ENCODE data around the gene TLR1. TPM values are rescaled to one million over a fixed set of nuclear protein-coding genes. Genes with fewer than 3 reads are reported as not detected.
"Not testable (repeated sequence)": the region's sequence is repeated elsewhere in the genome, so short reads cannot be mapped to it uniquely, and the experiment has no call there.

TLR1 gene
- polyA plus RNA-seq, 1 donor from 2014 or later, result not detected

DNA sequence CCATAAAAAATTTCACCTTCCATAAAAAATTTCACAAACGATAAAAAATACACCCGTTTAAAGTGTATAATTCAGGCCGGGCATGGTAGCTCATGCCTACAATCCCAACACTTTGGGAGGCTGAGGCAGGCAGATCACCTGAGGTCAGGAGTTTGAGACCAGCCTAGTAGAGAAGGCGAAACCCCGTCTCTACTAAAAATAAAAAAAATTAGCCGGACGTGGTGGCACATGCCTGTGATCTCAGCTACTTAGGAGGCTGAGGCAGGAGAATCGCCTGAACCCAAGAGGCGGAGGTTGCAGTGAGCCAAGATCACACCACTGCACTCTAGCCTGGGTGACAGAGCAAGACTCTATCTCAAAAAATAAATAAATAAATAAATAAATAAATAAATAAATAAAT, 1.7 kb upstream of the TLR1 start:
- not testable (repeated sequence) for H3K4me3 ChIP-seq (ENCODE audit: low read length); H3F3A ChIP-seq (ENCODE audit: insufficient read depth, low read length, poor library complexity, severe bottlenecking); H3K9me2 ChIP-seq (ENCODE audit: insufficient read depth, low read length); H3K27ac ChIP-seq (ENCODE audit: low read length); H2AFZ ChIP-seq (ENCODE audit: low read depth, low read length); H3K79me2 ChIP-seq (replicated peaks; ENCODE audit: insufficient read depth, low read length); H3K9ac ChIP-seq (ENCODE audit: low read length); H3K9me3 ChIP-seq (ENCODE audit: low read length); H3K27me3 ChIP-seq (ENCODE audit: insufficient read depth, low read depth, low read length); H4K20me1 ChIP-seq (ENCODE audit: insufficient read depth); H3K36me3 ChIP-seq (ENCODE audit: insufficient read depth, low read length); H3K4me2 ChIP-seq (ENCODE audit: low read length)

GRCh38 chr4:38805530-38806145, 1.0 kb upstream of the TLR1 start:
- Histone ChIP-seq H3K9me3 (ENCODE audit: low read length) (no peaks in the 10 kb centered on the region), H2AFZ (ENCODE audit: low read depth, low read length) (no peak overlapping the region), H3K79me2 (replicated peaks; ENCODE audit: insufficient read depth, low read length) (no peaks in the 10 kb centered on the region), H3F3A (ENCODE audit: insufficient read depth, low read length, poor library complexity, severe bottlenecking) (no peaks in the 10 kb centered on the region), H3K9ac (ENCODE audit: low read length) (no peak overlapping the region), H3K27me3 (ENCODE audit: insufficient read depth, low read depth, low read length) (no peaks in the 10 kb centered on the region), H3K4me2 (ENCODE audit: low read length) (no peak overlapping the region), H3K4me3 (ENCODE audit: low read length) (no peak overlapping the region), H3K27ac (ENCODE audit: low read length) (no peak overlapping the region), H3K36me3 (ENCODE audit: insufficient read depth, low read length) (no peaks in the 10 kb centered on the region), H4K20me1 (ENCODE audit: insufficient read depth) (no peaks in the 10 kb centered on the region), H3K9me2 (ENCODE audit: insufficient read depth, low read length) (no peaks in the 10 kb centered on the region)
- TF ChIP-seq, protein P1, sequence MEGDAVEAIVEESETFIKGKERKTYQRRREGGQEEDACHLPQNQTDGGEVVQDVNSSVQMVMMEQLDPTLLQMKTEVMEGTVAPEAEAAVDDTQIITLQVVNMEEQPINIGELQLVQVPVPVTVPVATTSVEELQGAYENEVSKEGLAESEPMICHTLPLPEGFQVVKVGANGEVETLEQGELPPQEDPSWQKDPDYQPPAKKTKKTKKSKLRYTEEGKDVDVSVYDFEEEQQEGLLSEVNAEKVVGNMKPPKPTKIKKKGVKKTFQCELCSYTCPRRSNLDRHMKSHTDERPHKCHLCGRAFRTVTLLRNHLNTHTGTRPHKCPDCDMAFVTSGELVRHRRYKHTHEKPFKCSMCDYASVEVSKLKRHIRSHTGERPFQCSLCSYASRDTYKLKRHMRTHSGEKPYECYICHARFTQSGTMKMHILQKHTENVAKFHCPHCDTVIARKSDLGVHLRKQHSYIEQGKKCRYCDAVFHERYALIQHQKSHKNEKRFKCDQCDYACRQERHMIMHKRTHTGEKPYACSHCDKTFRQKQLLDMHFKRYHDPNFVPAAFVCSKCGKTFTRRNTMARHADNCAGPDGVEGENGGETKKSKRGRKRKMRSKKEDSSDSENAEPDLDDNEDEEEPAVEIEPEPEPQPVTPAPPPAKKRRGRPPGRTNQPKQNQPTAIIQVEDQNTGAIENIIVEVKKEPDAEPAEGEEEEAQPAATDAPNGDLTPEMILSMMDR (IDR thresholded peaks at IDR 0.05; ENCODE audit: poor library complexity, severe bottlenecking), result no peak
- TF ChIP-seq SMC3 (conservative IDR thresholded peaks at IDR 0.05; ENCODE audit: poor library complexity) (no peak), MXI1 (conservative IDR thresholded peaks at IDR 0.05; ENCODE audit: poor library complexity, severe bottlenecking) (no peak)

DNA sequence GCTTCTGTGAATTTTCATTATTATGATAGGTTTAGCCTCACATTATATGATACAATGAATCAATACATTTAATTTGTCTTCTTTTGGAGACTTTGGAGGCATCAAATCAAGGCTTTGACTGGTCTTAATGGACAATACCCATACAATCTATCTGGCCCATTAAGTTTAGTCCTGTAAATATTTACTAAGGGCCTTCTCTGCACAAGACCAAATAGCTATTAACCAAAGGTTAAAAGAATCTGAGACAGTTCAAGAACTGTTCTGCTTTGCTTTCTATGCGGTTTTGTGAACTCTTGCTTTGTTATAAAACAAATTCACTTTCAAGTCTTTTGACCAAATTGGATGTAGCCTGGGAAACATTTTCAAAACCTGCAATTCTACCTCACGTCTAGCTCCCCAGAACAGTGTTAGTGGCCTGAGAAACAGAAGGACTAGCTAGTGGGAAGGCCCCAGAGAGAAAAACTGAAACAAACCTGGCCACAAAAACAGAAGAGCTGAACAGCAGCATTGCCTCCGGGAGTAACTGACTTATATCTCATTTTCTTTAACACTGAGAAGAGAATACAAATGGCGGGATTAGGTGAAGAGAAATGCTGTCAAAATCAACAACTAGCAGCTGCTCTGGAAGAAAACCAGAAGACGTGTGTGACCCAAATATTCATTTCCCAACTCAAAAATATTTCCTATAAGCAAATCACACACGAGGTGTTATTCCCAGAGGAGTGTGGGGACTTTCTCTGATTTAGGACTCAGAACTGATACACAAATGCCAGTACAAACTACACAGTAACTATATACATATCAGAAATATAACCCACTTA, 548 bp downstream of the TLR1 start:
- no peak overlapping the region for H3K27ac ChIP-seq (ENCODE audit: low read length)
- H3K9ac ChIP-seq (ENCODE audit: low read length), result no peak overlapping the region
- no peak overlapping the region for H3K4me2 ChIP-seq (ENCODE audit: low read length)

More for the DNA sequence above, 548 bp downstream of the TLR1 start:
- H2AFZ ChIP-seq (ENCODE audit: low read depth, low read length), result no peak overlapping the region
- H3K27me3 ChIP-seq (ENCODE audit: insufficient read depth, low read depth, low read length), result no peaks in the 10 kb centered on the region
- H3F3A ChIP-seq (ENCODE audit: insufficient read depth, low read length, poor library complexity, severe bottlenecking), result no peaks in the 10 kb centered on the region
- no peaks in the 10 kb centered on the region for H3K79me2 ChIP-seq (replicated peaks; ENCODE audit: insufficient read depth, low read length)
- H4K20me1 ChIP-seq (ENCODE audit: insufficient read depth), result no peaks in the 10 kb centered on the region
- H3K9me2 ChIP-seq (ENCODE audit: insufficient read depth, low read length), result no peaks in the 10 kb centered on the region
- no peaks in the 10 kb centered on the region for H3K9me3 ChIP-seq (ENCODE audit: low read length)
- no peaks in the 10 kb centered on the region for H3K36me3 ChIP-seq (ENCODE audit: insufficient read depth, low read length)
- H3K4me3 ChIP-seq (ENCODE audit: low read length), result no peak overlapping the region
- TF ChIP-seq, protein P1 (IDR thresholded peaks at IDR 0.05; ENCODE audit: poor library complexity, severe bottlenecking), result no peak
- TF ChIP-seq EP300 (conservative IDR thresholded peaks at IDR 0.05; ENCODE audit: poor library complexity, severe bottlenecking) (no peak), POLR2AphosphoS5 (IDR thresholded peaks at IDR 0.05) (no peak), RAD21 (conservative IDR thresholded peaks at IDR 0.05) (no peak), EZH2 (IDR thresholded peaks at IDR 0.05; ENCODE audit: borderline replicate concordance, insufficient read depth, low read length, poor library complexity, severe bottlenecking) (no peak), SMC3 (conservative IDR thresholded peaks at IDR 0.05; ENCODE audit: poor library complexity) (no peak), TAF1 (IDR thresholded peaks at IDR 0.05; ENCODE audit: low read depth) (no peak), MXI1 (conservative IDR thresholded peaks at IDR 0.05; ENCODE audit: poor library complexity, severe bottlenecking) (no peak), REST (IDR thresholded peaks at IDR 0.05; ENCODE audit: borderline replicate concordance) (no peak)

Measured in neural cell (in vitro differentiated cells).